HL-60/S4 treated with phorbol 12-myristate 13-acetate at 8.2 ng/mL for 4 days and 3 days (cell line): Measurements from ENCODE around the gene ADH4.
"Not testable (repeated sequence)": the region's sequence is repeated elsewhere in the genome, so short reads cannot be mapped to it uniquely, and the experiment has no call there.

Experiments
- in situ Hi-C: fragments of 300-500 bp; cut with MboI; formaldehyde crosslinking; loops from 2 replicates; pipeline ENCODE4 v1.15.0; 2022; ENCODE audit warnings: low sequenced_read_pairs

The ADH4 gene

GRCh38 chr4:99135541-99136162, 8.4 kb downstream of the ADH4 start:
- in situ Hi-C loops: no loop called here

DNA sequence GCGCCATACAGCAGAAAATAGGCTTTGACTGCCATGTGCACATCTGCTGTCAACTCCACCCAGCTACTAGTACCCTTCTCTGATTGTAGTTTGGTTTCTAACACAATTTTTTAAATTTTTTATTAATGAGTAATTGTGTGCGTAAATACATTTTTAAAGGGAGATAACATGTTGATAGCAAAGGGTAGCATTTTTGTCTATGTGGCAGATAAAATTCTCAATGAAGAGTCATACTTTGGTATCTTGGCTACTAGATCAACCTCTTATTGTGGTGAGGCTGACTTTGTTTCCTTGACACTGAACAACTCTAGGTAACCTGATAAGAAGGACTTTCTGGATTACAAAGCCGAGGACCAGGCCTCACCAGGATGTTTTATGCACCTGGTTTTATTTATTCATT, 9.5 kb downstream of the ADH4 start:
- in situ Hi-C loops: no loop called here

DNA sequence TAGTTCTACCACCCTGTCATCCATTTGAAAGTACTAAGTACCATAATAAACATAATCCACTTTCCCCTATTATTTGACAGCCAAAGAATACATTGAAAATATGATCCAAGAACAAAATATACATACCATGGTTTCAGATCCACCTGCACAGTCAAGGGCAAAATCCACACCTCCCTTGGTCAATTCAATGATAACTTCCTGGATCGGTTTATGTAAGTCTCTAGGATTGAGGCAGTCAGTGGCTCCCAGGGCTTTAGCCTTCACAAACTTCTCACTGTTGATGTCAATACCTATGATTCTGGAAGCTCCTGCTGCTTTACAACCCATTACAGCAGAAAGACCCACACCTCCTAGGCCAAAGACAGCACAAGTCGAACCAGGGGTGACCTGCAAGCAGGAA, 12.7 kb downstream of the ADH4 start:
- in situ Hi-C loops: no loop called here

- in situ Hi-C loops: no loop called here
Measured at GRCh38 chr4:99126376-99126775, 17.7 kb downstream of the ADH4 start.

DNA sequence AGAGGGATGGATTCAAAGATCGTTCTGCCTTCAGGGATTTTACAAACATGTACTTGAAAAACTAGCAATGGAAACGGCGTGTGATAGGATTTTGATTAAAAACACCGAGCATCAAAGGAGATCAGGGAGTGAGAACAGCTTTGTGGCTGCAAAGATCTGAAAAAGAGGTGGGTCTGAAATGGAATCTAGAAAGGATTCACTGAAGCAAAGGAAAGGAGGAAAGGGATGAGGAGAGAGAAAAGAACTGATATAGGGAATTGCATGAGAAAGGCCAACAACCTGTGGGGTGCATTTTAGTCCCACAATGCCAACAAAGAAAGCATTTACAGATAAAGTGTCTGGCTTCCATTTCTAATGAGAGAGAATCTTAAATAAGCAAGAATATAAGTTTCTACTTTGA, 23.1 kb downstream of the ADH4 start:
- in situ Hi-C loops: no loop called here

- in situ Hi-C loops: no loop called here
Measured at GRCh38 chr4:99120501-99120900, 23.6 kb downstream of the ADH4 start.

DNA sequence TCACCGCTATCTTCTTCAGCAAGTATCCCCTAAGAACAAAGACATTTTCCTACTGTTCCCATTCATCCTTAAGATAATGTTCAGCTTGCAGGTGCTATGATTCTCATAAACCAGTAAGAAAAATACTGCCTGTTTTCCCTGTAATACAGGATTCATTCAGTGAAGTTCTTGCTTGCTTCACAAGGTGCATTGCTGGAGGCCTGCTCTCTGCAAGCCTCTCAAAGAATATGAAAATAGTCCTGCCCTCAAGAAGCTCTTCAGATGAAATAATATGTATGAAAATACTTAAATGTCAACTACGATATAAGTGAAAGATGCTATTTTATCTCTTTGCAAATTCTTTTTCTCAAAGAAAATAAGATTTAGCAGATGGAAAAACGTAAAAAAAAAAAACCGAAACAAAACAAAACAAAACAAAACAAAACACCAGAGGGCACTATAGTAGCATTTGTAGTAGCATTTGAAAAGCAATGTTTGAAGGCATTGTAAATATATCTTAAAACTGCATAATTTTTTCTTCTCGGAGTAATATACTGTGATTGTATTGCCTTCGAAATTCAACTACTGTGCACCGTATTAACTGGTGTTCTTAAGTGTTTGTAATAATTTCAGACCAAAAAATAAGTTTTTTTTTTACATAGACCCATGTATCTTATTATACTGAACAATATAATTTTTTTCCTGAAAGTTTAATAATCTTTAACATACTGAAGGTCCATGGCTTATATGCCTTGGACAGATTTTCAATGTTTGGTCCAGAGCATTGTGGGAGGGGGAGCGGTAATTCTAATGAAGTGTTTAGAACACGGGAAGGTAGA, 26.0 kb downstream of the ADH4 start:
- in situ Hi-C loops: no loop called here

GRCh38 chr4:99117122-99117841, 26.8 kb downstream of the ADH4 start:
- in situ Hi-C loops: not testable (repeated sequence)

GRCh38 chr4:99109286-99109685, 34.8 kb downstream of the ADH4 start:
- in situ Hi-C loops: not testable (repeated sequence)

- in situ Hi-C loops: no loop called here
Measured at GRCh38 chr4:99104153-99104552, 39.9 kb downstream of the ADH4 start.

DNA sequence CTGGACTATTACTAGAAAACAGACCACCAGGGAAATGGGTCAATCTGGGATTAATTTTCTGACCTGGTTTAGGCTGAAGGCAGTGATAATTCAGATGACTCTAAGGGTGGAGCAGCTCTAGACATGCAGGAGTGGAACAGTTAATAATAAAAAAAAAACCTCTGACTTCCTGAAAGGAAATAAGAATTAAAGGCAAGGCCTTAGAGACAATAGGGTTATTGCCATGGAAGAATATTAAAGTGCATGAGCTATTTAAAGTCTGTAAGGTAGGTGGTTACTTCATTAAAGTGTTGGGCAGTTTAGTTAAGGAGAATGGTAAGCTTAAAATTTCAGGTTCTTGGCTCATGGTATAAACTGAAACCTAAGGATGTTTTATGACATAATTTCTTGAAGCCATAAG, 40.9 kb downstream of the ADH4 start:
- in situ Hi-C loops: no loop called here

- in situ Hi-C loops: no loop called here
Measured at GRCh38 chr4:99102634-99103033, 41.5 kb downstream of the ADH4 start.

DNA sequence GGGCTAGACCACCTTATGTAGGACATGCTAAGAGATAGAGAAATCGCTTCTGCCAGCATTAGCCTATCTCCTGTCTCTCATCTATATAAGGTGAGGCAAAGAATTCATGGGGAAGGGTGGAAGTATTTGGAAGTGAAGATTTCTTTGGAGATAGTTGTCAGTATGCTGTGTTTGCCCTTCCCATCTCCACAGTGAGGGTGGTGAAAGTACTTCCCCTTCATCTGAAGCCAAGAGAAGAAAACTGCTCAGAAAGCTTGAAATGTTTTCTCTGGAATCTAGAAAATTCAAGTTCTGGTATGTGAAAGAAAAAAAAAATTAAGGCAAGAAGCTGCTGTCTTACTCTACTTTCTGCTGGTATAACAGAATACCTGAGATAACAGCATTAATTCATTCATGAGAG, 43.2 kb downstream of the ADH4 start:
- in situ Hi-C loops: no loop called here

DNA sequence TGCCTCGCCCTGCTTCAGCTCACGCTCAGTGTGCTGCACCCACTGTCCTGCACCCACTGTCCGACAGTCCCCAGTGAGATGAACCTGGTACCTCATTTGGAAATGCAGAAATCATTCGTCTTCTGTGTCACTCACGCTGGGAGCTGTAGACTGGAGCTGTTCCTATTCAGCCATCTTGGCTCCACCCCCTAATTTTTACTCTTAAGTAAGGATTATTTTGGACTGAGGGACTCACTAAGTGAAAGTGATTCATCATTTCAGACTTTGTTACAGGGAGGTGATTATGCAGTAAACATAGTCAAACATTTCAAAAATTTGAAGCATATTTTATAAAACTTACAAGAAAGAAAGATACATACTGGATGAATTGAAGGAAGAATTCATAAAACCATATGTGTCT, 44.3 kb downstream of the ADH4 start:
- in situ Hi-C loops: not testable (repeated sequence)

DNA sequence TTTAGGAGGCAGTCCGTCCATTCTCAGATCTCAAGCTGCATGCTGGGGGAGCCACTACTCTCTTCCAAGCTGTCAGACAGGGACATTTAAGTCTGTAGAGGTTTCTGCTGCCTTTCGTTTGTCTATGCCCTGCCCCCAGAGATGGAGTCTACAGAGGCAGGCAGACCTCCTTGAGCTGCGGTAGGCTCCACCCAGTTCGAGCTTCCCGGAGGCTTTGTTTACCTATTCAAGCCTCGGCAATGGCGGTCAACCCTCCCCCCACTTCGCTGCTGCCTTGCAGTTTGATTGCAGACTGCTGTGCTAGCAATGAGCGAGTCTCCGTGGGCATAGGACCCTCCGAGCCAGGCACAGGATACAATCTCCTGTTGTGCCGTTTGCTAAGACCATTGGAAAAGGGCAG, 44.8 kb downstream of the ADH4 start:
- in situ Hi-C loops: no loop called here

GRCh38 chr4:99091841-99092240, 52.3 kb downstream of the ADH4 start:
- in situ Hi-C loops: not testable (repeated sequence)

DNA sequence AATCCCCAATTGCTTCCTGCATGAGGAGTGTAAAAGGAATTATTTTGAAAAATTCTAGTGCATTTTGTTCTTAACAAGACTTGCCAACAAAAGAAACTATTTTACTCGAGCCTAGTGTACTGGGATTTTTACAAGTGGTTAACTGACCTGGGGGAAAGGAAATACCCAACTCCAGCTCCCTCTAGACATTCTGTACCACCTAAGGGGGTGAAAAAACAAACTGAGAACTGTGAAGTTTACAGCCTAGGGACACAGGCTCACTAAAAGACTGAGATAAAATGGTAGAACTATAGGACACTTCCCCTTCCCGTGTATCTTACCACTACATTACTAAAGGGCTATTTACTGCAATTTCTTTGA, 52.9 kb downstream of the ADH4 start:
- in situ Hi-C loops: no loop called here

DNA sequence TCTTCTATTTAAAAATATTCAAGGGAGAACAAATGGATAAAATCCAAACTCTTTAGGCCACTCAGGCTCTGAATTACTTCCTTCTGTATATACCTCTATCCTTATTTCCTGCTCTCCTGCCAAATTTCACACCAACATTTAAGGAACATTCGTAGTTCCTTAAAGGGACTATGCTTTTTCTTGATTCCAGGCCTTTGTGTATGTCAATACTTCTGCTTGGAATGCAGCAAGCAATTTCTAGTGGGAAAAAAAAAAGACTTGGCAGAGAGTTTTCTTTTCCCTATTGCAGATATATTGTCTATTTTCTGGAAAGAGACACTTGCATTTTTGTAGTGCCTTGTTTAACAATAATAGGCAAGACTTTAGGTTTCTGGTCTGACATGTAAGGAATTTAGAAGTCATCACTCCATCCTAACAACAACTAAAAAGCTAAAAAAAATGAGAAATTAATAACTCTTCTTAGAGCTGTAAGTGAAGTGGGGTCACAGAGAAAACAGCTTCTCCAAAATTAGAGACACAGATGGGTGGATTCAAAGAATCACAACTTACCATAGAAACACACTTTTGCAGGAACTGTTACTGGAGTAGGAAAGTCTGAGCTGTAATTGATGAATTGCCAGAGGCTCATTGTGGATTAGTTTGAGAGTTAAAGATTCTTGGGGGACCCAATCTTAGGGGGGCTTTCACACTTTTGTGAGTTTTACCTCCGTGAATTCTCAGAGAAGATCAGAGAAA, 53.4 kb downstream of the ADH4 start:
- in situ Hi-C loops: no loop called here

- in situ Hi-C loops: no loop called here
Measured at GRCh38 chr4:99088481-99089365, 55.4 kb downstream of the ADH4 start, which contains the start of gene ADH5. ADH5 (minus strand) TSS chr4:99088788; CDS start chr4:99088700, 88 bp downstream.

DNA sequence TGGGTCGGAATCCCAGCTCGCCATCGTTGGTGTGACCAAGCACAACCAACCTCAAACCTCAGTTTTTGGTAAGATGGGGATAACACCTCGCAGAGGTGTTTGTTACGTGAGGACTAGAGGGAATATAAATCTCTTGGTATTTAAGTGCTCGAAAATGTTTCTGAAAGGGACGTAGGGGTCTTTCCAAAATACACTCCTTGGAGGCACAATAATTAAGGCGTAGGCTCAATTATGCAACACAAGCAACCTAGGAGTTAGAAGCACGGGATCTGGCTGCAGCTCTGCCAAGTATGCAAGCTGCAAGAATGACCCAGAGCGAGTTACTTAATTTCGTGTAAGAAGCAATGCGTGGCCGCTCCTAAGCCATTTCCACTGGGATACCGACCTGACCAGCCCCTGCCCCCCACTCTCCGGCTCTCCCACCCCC, 56.1 kb downstream of the ADH4 start:
- in situ Hi-C loops: no loop called here
